VCaP (cell line): ENCODE data around the gene RPL4.
"Not testable (repeated sequence)": the region's sequence is repeated elsewhere in the genome, so short reads cannot be mapped to it uniquely, and the experiment has no call there.

Source experiments
- H3K27ac ChIP-seq: fragments of 450-650 bp; 2 replicates; pipeline ENCODE4 v1.5.1; 2017
- TF ChIP-seq, protein P1 (sequence below): fragments of 450-650 bp; conservative IDR thresholded peaks from 2 replicates; pipeline ENCODE4 v1.5.1; 2017; ENCODE audit warnings: mild to moderate bottlenecking, moderate library complexity

The RPL4 gene

DNA sequence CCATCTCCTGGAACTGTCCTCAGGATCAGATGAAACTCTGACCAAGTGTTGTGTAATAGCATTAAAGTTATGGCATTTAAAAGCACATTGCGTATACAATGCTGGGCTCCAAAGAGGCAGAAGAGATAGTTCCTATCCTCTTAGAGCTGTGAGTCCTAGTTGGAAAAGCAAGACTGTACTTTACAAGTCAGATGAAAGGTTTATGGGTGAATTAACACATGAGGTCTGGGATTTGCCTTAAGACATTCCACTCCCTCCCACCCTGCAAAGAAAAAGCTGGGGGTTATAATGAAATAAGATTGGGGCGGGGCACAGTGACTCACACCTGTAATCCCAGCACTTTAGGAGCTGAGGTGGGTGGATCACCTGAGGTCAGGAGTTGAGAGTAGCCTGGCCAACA, 42.7 kb downstream of the RPL4 start:
- no peak overlapping the region for H3K27ac ChIP-seq
- TF ChIP-seq, protein P1, sequence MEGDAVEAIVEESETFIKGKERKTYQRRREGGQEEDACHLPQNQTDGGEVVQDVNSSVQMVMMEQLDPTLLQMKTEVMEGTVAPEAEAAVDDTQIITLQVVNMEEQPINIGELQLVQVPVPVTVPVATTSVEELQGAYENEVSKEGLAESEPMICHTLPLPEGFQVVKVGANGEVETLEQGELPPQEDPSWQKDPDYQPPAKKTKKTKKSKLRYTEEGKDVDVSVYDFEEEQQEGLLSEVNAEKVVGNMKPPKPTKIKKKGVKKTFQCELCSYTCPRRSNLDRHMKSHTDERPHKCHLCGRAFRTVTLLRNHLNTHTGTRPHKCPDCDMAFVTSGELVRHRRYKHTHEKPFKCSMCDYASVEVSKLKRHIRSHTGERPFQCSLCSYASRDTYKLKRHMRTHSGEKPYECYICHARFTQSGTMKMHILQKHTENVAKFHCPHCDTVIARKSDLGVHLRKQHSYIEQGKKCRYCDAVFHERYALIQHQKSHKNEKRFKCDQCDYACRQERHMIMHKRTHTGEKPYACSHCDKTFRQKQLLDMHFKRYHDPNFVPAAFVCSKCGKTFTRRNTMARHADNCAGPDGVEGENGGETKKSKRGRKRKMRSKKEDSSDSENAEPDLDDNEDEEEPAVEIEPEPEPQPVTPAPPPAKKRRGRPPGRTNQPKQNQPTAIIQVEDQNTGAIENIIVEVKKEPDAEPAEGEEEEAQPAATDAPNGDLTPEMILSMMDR: no peak

DNA sequence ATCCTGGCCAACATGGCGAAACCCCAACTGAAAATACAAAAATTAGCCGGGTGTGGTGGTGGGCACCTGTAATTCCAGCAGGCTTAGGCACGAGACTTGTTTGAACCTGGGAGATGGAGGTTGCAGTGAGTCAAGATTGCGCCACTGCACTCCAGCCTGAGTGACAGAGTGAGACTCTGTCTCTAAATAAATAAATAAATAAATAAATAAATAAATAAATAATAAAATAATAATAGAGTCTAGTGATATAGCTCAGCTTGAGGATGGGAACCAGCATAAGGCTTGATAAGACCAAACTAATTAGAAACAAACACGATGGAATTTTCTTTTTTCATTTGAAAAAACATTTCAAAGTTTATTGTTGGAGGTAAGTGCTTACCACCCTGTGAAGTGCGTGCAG, 43.4 kb downstream of the RPL4 start:
- not testable (repeated sequence) for H3K27ac ChIP-seq

DNA sequence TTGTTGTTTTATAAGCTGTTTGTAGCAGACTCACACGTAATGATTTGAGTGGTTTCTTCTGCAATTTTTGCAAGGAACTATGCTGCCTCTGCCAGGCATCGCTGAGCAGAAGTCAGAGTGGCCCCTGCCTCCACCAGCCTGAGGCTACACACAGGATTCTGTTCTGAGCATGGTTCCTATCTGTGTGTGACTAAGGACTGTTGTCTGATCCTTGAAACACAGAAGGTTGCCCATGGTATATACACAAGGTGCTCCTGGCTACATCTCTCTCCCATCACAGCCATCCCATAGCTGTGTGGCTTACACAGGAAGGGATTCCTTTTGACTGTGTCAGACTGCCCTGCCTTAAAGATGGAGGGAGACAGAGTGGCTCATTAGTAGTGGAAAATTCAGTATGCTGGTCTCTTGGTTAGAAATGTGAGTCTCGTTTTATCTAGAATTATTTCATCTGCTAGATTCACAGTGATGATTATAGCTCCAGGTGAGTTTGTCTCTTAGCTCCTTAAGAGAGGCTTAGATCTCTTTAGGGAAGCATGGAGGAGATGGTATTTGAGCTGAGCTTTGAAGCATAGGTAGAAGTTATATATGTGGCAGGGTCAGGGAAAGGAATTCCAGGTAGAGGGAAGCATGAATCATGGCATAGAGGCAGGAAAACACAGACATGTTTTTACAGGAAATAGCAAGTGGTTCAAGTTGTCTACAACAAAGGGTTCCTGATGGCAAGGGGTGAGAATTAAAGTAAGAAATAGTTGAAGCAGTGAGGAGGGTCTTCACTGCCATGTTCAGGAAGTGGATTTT, 44.6 kb downstream of the RPL4 start:
- H3K27ac ChIP-seq: no peak overlapping the region
- TF ChIP-seq, protein P1: no peak

DNA sequence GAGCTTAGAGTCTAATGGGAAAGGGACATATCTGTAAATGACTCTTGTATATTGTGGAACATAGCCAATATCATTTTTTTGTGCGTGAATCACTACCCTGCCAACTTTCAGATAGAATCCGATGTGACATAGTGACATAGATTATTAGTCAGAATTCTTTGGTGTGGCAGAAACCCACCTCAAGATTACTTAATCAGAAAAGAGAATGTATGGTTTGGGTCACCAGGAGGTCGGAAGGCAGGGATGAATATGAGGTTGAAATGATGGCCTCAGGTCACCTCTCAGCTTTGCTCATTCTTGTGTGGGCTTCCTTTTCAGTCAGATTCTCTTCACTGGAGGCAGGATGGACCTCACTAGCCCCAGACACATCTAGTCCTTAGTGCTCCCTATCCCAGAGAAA, 48.4 kb downstream of the RPL4 start:
- H3K27ac ChIP-seq: no peak overlapping the region
- TF ChIP-seq, protein P1: no peak

DNA sequence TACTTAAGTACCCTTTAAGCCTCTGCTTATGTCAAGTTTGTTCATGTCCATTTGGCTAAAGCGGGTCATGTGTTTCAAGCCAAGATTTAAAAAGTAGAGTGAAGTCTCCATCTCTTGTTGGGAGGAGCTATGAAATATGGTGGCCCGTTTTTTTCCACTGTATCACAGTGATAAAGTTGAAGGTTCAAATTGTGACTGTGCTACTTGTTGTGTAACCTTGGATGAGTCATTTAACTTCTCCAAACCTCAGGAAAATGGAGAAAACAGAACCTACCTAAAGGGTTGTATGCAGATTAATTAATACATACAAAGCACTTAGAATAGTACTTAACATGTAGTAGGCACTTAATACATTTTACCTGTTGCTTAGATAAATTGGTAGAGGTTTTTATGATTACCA, 50.5 kb downstream of the RPL4 start:
- H3K27ac ChIP-seq: no peak overlapping the region
- TF ChIP-seq, protein P1: no peak

DNA sequence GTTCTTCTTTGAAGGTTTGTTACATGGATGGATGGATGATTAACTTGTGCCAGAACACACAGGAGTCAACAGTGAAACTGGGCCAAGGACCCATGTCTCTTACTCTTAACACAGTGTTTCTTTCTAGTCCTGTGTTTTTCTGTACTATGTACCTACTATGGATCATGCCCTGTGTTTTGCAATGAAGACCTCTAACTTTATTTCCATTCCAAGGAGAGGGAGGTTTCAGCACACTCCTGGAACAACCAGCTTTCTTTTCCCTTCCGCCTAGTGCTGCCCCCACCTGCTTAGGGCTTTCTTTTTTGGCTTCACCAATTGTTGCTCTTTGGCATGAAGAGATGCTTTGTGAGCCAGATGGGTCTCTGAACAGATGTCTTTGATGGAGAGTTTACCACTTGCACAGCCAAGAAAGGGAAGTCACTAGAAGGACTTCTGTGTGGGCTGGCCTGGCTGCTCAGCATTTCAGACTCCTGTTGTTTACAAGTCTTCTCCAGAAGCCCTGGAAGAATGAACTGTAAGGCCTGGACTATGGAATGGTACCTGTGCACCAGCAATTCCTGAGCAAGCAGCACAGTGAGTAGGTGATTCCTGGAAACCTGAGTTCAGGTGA, 51.6 kb downstream of the RPL4 start:
- TF ChIP-seq, protein P1: no peak
- no peak overlapping the region for H3K27ac ChIP-seq

DNA sequence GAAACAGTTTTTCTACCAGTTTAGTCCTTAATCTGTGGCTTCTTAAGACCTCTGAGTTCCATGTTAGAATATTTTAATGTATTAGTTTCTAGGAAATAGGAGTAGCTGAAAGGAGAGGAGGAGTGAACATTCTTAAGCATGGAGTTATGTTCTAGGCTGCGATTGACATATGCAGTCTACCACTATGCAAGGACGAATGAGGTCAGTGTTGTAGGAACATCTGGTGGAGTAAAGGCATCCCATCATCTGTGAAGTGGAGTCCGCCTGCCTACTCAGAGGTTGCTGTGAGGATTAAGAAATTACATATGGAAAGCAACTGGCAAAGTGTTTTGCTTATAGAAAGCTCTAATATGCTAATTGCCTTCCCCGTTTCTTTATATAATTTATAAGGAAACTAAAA, 52.2 kb downstream of the RPL4 start:
- H3K27ac ChIP-seq: no peak overlapping the region
- TF ChIP-seq, protein P1: no peak
